GM04504 (cell line): Measurements from ENCODE around the gene HOXB3.

Experiments
- DNase-seq: peaks from one replicate; pipeline ENCODE4 v3.0.0-alpha.2; 2012; ENCODE audit warnings: low read depth

The HOXB3 gene

DNA sequence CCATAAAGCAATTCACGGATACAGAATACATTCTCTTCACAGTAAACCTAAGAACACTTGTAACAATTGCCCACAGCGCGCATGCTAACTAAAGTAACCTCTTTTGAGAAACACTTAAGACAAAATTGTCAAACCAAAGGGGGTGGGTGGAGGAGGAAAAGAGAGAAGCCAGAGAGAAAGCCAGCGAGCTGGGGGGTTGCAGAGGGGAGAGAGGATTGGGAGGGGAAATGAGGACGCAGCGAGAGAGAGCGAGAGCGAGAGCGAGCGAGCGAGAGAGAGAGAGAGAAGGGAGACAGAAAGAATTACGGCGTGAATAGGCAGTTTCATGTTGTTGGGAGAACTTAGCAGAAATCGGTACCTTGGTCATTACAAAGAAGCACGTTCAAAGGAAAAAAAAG, 22.4 kb upstream of the HOXB3 start:
- DNase-seq: no peak

DNA sequence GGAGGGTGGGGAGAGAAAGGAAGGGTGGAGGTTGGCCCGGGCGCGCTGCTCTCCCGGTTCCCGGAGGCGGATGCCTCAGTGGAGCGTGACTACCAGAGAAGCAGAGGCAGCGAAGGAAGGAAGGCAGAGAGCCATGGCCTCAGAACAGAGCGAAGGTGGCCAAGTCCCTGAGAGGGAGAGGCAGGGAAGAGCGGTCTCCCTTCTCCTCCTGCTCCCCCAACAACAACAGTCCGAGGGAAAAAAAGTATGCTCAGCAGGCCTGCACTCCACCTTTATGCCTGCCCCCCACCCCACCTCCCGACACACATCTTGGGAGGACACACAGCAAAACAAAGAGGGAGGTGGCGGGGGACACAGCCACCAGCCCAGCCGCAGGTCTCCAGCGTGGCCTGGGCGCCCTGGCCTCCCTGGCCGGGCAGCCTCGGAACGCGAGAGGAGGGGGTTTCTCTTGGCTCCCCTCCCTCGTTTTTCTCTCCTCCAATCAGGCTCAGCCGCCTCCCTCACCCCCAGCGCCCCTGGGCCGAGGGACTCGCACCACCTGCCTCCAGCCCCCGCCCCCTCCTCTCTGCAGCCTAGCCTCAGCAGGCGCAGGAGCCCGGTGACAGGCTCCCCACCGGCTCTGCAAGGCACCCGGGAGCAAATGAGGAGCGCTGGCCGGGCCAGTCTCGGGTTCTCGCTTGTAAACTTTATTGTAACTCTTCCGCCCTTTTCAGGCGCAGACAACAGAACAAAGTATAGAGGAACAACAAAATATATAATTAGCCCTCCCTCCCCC, 21.8 kb upstream of the HOXB3 start:
- peak; percentile 28 for DNase-seq

GRCh38 chr17:48611213-48611612, 21.2 kb upstream of the HOXB3 start:
- DNase-seq: peak; percentile 37

- DNase-seq: peak; percentile 71
Measured at GRCh38 chr17:48610282-48611211, 20.5 kb upstream of the HOXB3 start, which contains the start of gene HOXB7. HOXB7 (minus strand) TSS chr17:48611017; CDS start chr17:48610918, 99 bp downstream.

DNA sequence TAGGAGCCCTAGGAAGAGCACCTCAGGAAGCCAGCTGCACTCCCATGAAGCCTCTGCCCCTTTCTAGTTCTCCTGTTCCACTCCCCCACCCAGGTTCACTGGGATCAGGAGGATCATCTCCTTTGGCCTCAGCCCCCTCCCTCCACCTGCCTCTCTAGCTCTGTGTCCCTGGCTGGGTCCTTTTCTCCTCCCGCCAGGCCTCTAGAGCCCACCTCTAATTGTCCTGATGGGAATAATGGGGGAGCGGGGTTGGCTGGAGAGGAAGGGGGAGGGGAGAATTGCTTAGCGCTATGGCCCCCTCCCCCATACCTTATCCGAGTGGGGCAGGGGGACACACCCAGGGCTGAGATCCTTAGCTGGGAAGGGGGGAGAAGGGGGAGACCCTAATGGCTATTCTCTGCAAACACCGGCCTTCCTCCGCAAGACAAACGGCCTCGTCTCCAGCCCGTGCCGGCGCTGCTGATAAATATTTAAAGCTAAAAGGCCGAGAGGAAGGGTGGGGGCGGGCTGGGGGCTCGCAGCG, 19.8 kb upstream of the HOXB3 start:
- no peak for DNase-seq

- no peak for DNase-seq
Measured at GRCh38 chr17:48609033-48609432, 19.0 kb upstream of the HOXB3 start.

DNA sequence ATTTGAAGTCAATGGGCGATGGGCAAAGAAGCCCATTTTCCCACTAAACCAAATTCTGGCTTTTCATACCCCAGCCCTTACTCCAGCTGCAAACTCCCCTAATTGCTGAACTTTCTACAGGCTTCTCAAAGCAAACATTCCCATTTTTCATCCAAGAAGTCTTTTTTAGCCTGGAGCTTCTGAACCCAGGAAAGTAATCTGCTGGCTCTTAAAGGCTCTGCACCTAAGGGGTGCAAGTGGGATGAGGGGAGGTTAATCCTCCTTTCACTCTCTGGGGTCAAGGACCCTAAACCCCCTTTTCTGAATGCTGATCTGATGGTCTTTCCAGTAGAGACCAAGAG, 18.4 kb upstream of the HOXB3 start:
- no peak for DNase-seq

- DNase-seq: no peak
Measured at GRCh38 chr17:48606892-48607614, 17.0 kb upstream of the HOXB3 start.

DNA sequence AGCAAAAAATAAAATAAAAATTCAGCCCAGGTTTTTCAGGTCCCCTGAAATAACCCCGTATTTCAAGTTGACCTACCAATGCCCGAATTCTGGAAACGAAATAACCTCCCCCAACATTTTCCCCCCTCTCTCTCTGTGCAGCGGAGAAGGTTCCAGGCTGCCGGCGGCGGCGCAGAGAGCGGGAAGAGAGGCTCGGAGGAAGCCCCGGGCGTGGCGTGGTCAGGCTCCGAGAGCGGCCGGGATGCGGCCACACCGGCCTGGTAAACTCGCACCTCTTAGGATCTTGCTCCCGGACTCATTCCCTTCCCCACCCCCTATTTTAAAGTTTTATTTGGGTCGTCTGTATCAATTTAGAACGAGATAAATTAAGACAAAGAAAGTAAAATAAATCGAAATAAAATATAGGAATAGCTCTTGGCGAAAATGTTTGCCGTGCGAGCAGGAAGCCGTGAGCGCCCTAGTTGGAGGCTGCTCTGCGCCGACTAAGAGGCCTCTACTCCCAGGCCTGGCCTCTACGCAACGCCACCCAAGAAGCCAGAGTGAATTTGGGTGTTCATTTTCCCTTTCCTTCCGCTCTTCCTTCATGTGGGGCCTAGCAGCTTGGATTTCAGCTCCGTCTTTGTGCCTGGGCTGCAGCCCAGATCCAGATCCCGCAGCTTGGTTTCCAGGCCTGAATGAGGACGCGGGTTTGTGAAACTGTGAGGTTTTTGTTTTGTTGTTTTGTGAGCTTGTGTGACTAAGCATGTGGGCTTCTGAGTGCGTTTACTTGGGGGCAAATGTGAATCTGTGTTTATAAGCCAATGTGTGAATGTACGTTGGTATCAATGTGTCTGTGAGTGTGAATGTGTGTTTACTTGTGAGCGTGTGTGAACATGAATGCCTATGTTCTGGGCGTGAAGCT, 16.2 kb upstream of the HOXB3 start:
- DNase-seq: no peak

GRCh38 chr17:48605409-48605919, 15.4 kb upstream of the HOXB3 start:
- DNase-seq: no peak

DNA sequence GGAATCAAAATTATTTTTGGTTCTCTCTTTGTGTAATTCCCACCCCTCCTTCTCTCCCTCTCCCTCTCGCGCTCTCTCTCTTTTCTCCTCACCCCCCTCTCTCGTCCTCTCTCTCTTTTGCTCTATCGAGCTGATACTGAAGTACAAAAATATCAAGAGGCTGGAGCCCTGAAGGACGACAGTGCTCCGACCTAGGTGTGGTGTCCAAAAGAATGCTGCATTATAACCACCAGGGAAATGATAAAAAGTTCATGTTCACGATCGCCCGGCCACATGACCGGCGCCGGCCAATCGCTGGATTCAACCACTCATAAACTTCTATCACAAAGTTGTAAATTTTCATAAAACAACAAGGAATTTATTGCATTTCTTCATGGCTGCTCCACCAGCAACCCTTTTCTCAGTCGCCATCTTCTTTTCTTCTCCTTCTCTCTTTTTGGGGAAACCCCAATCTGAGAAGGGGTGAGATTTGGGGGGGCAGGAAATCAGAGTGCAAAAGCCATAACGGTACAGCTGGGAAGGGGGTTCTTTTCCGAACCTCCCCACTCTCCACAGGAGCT, 14.8 kb upstream of the HOXB3 start, which contains the start of gene HOXB6:
Gene HOXB6 (minus strand): TSS at position 217 of the 560 bp plus-strand sequence. CDS start 6,836 bp downstream, outside the sequence.
- DNase-seq: no peak

DNA sequence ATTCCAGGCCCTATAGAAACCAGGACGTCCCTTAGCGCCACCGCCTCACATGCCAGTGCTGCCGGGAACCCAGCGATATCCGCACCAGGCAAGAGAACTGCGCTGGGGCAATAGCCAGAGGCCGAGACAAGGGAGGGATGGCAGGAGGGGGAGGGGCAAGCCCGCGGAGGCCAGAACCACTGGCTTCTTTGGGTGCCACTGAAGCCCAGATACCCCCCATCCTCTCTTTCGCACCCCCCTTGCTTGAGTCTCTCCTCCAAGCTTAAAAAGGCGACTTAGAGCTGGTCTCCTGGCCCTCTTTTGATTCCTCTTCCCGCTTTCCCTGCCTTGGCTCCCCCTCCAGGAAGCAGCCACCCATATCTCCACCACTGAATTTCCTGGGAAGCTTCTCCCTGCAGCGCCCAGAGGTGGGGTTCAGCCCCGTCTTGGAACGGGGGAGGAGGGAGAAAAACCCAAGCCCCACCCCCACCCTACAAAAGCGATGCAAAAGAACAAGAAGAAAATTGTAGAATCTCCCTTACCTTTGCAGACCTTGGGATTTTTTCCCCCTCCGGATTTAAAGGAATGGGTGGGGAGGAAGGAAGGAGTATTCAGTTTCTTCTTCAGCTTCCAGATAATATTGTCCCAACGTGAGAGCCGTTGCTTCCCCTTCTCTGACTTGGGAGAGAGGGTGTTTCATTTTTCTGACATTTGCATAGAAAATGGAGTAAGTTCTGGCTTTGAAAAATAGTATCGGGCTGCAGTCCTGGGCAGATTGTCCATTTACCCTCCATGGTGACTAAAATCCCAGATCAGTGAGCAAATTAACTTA, 14.1 kb upstream of the HOXB3 start:
- peak; percentile 26 for DNase-seq

- DNase-seq: no peak
Measured at GRCh38 chr17:48601539-48602425, 11.7 kb upstream of the HOXB3 start.

DNA sequence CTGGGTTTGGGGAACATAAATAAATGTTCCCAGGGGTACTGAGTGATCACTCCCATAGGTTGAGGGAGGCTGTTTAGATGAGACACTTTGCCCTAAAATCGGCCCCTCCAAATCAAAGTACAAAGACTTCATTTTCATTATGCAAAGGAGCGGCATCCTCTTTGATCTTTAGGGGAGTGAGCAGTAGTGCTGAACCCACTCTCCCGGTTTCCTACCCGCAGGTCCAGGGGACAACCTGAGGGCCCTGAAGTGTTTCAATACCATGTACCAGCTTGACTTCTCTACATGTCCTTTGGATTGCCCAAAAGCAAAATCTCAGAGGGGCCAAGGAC, 11.1 kb upstream of the HOXB3 start:
- no peak for DNase-seq

DNA sequence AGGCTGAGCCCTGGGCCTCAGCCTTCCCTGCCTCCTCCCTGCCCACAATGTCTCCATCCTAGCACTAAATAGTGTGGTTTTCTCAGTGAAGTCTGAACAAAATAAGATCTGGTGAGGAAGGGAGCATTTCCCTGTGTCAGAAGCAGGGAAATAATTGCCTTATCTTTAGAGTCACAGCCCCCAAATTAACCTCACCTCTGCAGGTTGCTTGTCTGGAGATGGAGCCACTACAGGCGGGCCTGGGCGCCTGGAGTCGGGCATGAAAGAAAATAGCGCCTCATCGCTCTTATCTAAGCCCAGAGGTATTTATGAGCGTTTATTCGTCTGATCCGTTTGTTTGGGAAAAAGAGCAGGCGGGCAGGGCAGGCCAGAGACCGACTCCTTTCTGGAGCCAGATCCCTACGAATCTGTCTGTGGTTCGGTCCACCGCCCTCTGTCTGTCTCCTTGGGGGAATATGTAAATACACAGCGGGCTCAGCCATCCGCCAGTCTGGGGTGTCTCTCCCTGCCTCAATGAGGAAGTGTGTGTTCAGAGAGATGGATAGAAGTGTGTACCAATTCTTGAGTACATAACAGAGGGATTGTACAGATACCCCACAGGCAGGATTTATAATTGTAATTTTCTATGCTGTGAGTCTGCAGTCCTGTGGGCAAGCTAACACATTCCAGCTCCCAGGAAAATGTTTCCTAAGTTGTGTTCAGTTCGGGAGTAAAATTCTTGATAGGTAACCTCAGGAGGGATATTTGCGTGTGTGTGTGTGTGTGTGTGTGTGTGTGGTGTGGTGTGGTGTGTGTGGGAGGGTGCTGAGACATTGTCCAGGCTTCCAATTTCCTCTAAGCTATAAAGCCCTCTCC, 10.4 kb upstream of the HOXB3 start:
- DNase-seq: peak; percentile 23

DNA sequence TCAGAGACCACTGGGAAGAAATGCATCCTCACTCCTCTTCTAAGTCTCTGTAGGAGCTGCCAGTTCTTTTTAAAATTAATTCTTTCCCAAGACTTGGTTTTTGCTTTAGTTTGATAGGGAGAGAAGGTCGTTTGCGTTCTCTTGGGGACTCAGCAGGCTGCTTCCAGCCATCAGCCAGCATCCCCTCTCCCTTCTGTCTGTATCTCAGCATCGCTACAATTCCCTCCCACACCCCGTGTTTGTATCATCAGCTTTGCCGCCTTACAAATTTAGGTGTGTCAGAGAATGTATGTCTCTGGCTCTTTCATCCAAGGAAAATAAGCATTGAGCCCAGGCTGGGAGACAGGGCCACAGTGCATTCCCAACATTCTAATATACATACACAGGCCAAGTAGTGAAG, 9.3 kb upstream of the HOXB3 start:
- DNase-seq: no peak

DNA sequence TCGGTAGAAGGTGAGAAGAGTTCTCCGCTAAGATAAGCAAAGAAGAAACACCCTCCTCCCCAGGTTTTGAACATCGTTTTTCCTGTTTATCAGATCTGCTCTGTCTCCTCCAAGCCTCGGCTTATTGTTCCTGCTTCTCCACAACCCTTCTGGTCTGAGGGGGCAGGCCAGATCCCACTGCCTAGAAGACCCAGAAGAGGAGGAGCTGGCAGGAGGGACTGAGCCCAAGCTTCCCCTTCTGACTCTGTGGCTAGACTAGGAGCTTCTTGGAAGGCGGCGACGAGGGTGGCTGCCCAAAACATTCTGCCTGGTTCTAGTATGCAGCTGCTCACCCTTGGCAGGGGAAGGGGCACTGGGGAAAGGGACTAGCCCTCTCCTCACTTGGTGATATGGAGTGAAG, 8.7 kb upstream of the HOXB3 start:
- peak; percentile 16 for DNase-seq
